ENCODE measurements around the gene SLC6A11.

SLC6A11 gene

GRCh38 chr3:10875914-10876313, 59.9 kb downstream of the SLC6A11 start:
- Mint-ChIP-seq H3K36me3 (ENCODE audit: low read depth) (no peaks in the 10 kb centered on the region), H3K4me1 (no peaks in the 10 kb centered on the region), H3K4me3 (no peak overlapping the region), H3K9me3 (no peaks in the 10 kb centered on the region), H3K27ac (no peak overlapping the region), H3K27me3 (peaks cover 11% of the 10 kb centered on the region)
- ATAC-seq (no peak), DNase-seq (no peak)

- H3K4me1 Mint-ChIP-seq = no peaks in the 10 kb centered on the region
- H3K27ac Mint-ChIP-seq = no peak overlapping the region
- no peak for ATAC-seq
- no peak for DNase-seq
- peaks cover 11% of the 10 kb centered on the region for H3K27me3 Mint-ChIP-seq
- H3K4me3 Mint-ChIP-seq = no peak overlapping the region
- no peaks in the 10 kb centered on the region for H3K9me3 Mint-ChIP-seq
- no peaks in the 10 kb centered on the region for H3K36me3 Mint-ChIP-seq (ENCODE audit: low read depth)
Observed at GRCh38 chr3:10876661-10877060, 60.6 kb downstream of the SLC6A11 start.

GRCh38 chr3:10882851-10883250, 66.8 kb downstream of the SLC6A11 start:
- no peaks in the 10 kb centered on the region for H3K36me3 Mint-ChIP-seq (ENCODE audit: low read depth)
- H3K4me3 Mint-ChIP-seq = no peak overlapping the region
- DNase-seq (no peak), ATAC-seq (no peak)
- H3K4me1 Mint-ChIP-seq = no peaks in the 10 kb centered on the region
- no peaks in the 10 kb centered on the region for H3K9me3 Mint-ChIP-seq
- H3K27ac Mint-ChIP-seq = no peak overlapping the region
- peaks cover 11% of the 10 kb centered on the region for H3K27me3 Mint-ChIP-seq

- Mint-ChIP-seq H3K27ac (no peak overlapping the region), H3K36me3 (ENCODE audit: low read depth) (no peaks in the 10 kb centered on the region), H3K4me1 (peaks cover 3% of the 10 kb centered on the region), H3K9me3 (no peaks in the 10 kb centered on the region), H3K4me3 (no peak overlapping the region), H3K27me3 (peaks cover 11% of the 10 kb centered on the region)
- DNase-seq (peak; percentile 6), ATAC-seq (no peak)
Observed at GRCh38 chr3:10883478-10884234, 67.6 kb downstream of the SLC6A11 start.

- Mint-ChIP-seq H3K4me1 (peaks cover 3% of the 10 kb centered on the region), H3K36me3 (ENCODE audit: low read depth) (no peaks in the 10 kb centered on the region), H3K4me3 (no peak overlapping the region), H3K9me3 (peaks cover 8% of the 10 kb centered on the region), H3K27me3 (peaks cover 9% of the 10 kb centered on the region), H3K27ac (no peak overlapping the region)
- DNase-seq (no peak), ATAC-seq (no peak)
Observed at GRCh38 chr3:10887015-10887414, 71.0 kb downstream of the SLC6A11 start.

- Mint-ChIP-seq H3K4me3 (no peak overlapping the region), H3K9me3 (peaks cover 14% of the 10 kb centered on the region), H3K27ac (no peak overlapping the region), H3K4me1 (peaks cover 3% of the 10 kb centered on the region), H3K36me3 (ENCODE audit: low read depth) (no peaks in the 10 kb centered on the region), H3K27me3 (peaks cover 6% of the 10 kb centered on the region)
- no peak for DNase-seq
- ATAC-seq = no peak
Observed at GRCh38 chr3:10888518-10889090, 72.6 kb downstream of the SLC6A11 start.

- no peaks in the 10 kb centered on the region for H3K36me3 Mint-ChIP-seq (ENCODE audit: low read depth)
- peaks cover 14% of the 10 kb centered on the region for H3K9me3 Mint-ChIP-seq
- peaks cover 3% of the 10 kb centered on the region for H3K4me1 Mint-ChIP-seq
- ATAC-seq (no peak), DNase-seq (no peak)
- H3K27me3 Mint-ChIP-seq = peaks cover 6% of the 10 kb centered on the region
- H3K4me3 Mint-ChIP-seq = no peak overlapping the region
- H3K27ac Mint-ChIP-seq = no peak overlapping the region
Observed at GRCh38 chr3:10889206-10889960, 73.4 kb downstream of the SLC6A11 start.

GRCh38 chr3:10890665-10891064, 74.6 kb downstream of the SLC6A11 start:
- Mint-ChIP-seq H3K27ac (no peak overlapping the region), H3K36me3 (ENCODE audit: low read depth) (no peaks in the 10 kb centered on the region), H3K4me3 (no peak overlapping the region), H3K4me1 (peaks cover 3% of the 10 kb centered on the region), H3K27me3 (peaks cover 6% of the 10 kb centered on the region), H3K9me3 (peaks cover 14% of the 10 kb centered on the region)
- DNase-seq (no peak), ATAC-seq (no peak)

GRCh38 chr3:10892622-10893021, 76.6 kb downstream of the SLC6A11 start:
- Mint-ChIP-seq H3K27ac (no peak overlapping the region), H3K9me3 (peaks cover 19% of the 10 kb centered on the region), H3K4me3 (no peak overlapping the region), H3K27me3 (no peaks in the 10 kb centered on the region), H3K4me1 (peaks cover 3% of the 10 kb centered on the region), H3K36me3 (ENCODE audit: low read depth) (no peaks in the 10 kb centered on the region)
- ATAC-seq (no peak), DNase-seq (no peak)

GRCh38 chr3:10901296-10901945, 85.4 kb downstream of the SLC6A11 start:
- DNase-seq (no peak), ATAC-seq (no peak)
- H3K36me3 Mint-ChIP-seq (ENCODE audit: low read depth) = no peaks in the 10 kb centered on the region
- H3K4me3 Mint-ChIP-seq = no peak overlapping the region
- H3K27ac Mint-ChIP-seq = no peak overlapping the region
- no peaks in the 10 kb centered on the region for H3K4me1 Mint-ChIP-seq
- peaks cover 24% of the 10 kb centered on the region for H3K9me3 Mint-ChIP-seq
- no peaks in the 10 kb centered on the region for H3K27me3 Mint-ChIP-seq

- Mint-ChIP-seq H3K36me3 (ENCODE audit: low read depth) (no peaks in the 10 kb centered on the region), H3K27ac (no peak overlapping the region), H3K4me3 (no peak overlapping the region)
Observed at GRCh38 chr3:10907262-10907661, 91.2 kb downstream of the SLC6A11 start.

GRCh38 chr3:10910367-10910766, 94.3 kb downstream of the SLC6A11 start:
- H3K4me1 Mint-ChIP-seq = no peaks in the 10 kb centered on the region
- no peaks in the 10 kb centered on the region for H3K36me3 Mint-ChIP-seq (ENCODE audit: low read depth)
- DNase-seq (no peak), ATAC-seq (no peak)
- peaks cover 37% of the 10 kb centered on the region for H3K9me3 Mint-ChIP-seq
- H3K27ac Mint-ChIP-seq = no peak overlapping the region
- peaks cover 8% of the 10 kb centered on the region for H3K27me3 Mint-ChIP-seq
- no peak overlapping the region for H3K4me3 Mint-ChIP-seq

More at GRCh38 chr3:10907262-10907661, 91.2 kb downstream of the SLC6A11 start:
- DNase-seq (no peak), ATAC-seq (no peak)
- Mint-ChIP-seq H3K27me3 (peaks cover under 1% of the 10 kb centered on the region), H3K4me1 (no peaks in the 10 kb centered on the region), H3K9me3 (peaks cover 42% of the 10 kb centered on the region)

GRCh38 chr3:10911350-10912002, 95.4 kb downstream of the SLC6A11 start:
- no peaks in the 10 kb centered on the region for H3K4me1 Mint-ChIP-seq
- peaks cover 30% of the 10 kb centered on the region for H3K9me3 Mint-ChIP-seq
- H3K4me3 Mint-ChIP-seq = no peak overlapping the region
- ATAC-seq (no peak), DNase-seq (no peak)
- H3K36me3 Mint-ChIP-seq (ENCODE audit: low read depth) = no peaks in the 10 kb centered on the region
- H3K27me3 Mint-ChIP-seq = peaks cover 8% of the 10 kb centered on the region
- no peak overlapping the region for H3K27ac Mint-ChIP-seq

- H3K9me3 Mint-ChIP-seq = peaks cover 19% of the 10 kb centered on the region
- H3K4me3 Mint-ChIP-seq = no peak overlapping the region
- H3K36me3 Mint-ChIP-seq (ENCODE audit: low read depth) = no peaks in the 10 kb centered on the region
- no peaks in the 10 kb centered on the region for H3K4me1 Mint-ChIP-seq
- ATAC-seq (no peak), DNase-seq (no peak)
- H3K27ac Mint-ChIP-seq = no peak overlapping the region
- H3K27me3 Mint-ChIP-seq = peaks cover 8% of the 10 kb centered on the region
Observed at GRCh38 chr3:10912786-10913185, 96.8 kb downstream of the SLC6A11 start.

All from activated naive CD8-positive, alpha-beta T cell treated with anti-CD3 and anti-CD28 coated beads, Interleukin-2, amount 50 U/mL, for 24 hours (primary cell).